ENCODE results near the gene CCDC28A. TPM values are rescaled to one million over a fixed set of nuclear protein-coding genes. Genes with fewer than 3 reads are reported as not detected.
"Not testable (repeated sequence)": the region's sequence is repeated elsewhere in the genome, so short reads cannot be mapped to it uniquely, and the experiment has no call there.

CCDC28A gene
- total RNA-seq = 10 to 100 TPM; 14.8 to 16.8 TPM

DNA sequence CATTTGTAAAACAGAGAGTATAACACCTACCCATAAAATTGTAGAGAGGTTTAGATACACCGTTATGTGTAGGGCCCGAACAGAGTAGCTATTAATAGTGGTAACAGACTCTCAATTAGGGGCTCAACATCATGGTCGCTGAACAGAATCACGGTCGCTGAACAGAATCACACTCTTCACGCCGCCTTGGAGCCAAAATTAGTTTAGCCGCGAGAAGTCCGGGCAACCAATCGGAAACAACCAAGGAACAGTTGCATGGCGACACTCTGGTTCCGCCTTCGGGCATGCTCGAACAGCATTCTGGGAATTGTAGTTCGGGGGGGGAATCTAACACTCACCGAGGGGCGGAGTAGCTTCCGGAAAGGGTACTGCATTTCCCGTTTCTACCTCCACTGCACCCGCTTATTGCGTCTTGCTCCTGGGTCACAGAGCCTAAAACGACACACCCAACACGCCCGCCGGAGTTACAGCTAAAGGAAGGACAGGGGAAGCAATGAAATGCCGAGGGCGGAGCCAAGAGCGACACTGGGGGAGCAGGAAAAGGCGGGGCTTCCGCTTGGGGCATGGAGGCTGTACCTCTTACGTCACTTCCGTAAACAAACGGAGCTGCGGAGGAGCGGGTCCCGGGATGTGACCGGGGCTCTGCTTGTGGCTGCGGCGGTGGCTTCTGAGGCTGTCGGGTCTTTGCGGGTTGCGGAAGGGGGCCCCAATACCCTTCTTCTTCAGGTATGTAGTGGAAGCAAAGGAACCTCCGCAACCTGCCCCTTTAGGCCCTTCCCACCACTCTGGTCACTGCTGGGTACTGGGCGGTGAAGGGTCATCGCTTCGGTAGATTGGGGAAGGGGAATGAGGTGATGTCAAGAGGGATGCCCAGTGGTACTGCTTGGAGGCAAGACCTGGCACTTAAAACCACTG is at the start of gene CCDC28A:
CCDC28A (plus strand) TSS at position 593 of the 915 bp plus-strand sequence. CDS start 2,352 bp downstream, outside the sequence.
- Mint-ChIP-seq H3K36me3 (ENCODE audit: low read depth) (peaks cover 3% of the 10 kb centered on the region), H3K4me3 (peak within 1 kb of the TSS; percentile 84), H3K4me1 (peaks cover 31% of the 10 kb centered on the region), H3K27ac (peak within 1 kb of the TSS; percentile 98), H3K27me3 (no peaks in the 10 kb centered on the region), H3K9me3 (ENCODE audit: low read depth) (no peaks in the 10 kb centered on the region)
- intact Hi-C loops (cut with DNase I, micrococcal nuclease) = loop anchor here (1.0 to 5.0 kb wide), 11 partner anchors 81 to 1951 kb away; partner anchors contain the start of genes ABRACL (in 1 of the 2), ARFGEF3 (in 1 of the 2), CITED2 (in 1 of the 2) and HEBP2 (in 1 of the 2)
- POLR2A ChIA-PET = interaction anchor here (0.6 to 1.4 kb wide), 5 partner anchors 33 to 1092 kb away, joined by 3 to 5 read pairs (median 4); partner anchors contain the start of gene CITED2
- peak; percentile 95 for DNase-seq
- CTCF ChIA-PET = interaction anchor here (0.6 to 2.4 kb wide), 9 partner anchors 9 to 591 kb away, joined by 3 to 12 read pairs (median 3); no protein-coding TSS in a partner anchor
- peak; percentile 91 for ATAC-seq

DNA sequence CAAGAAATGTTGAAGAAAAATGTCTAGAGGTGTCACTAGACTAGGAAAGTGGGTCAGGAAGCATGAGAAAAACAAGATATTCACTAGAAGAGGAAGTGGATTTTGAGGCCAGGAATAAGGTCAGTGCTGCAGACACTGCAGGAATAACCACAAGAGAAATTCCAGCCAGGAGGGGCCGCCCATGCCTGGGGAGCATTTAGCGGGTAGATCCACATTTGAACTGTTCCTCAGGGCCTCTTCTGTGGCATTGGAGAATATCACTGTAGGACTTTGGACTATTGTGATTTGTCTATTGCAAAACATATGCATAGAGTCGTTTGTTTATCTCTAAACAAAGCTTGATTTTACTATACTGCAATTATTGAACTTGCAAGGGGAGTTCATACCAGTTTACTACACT is 49.6 kb upstream of the CCDC28A start:
- H3K27me3 Mint-ChIP-seq = no peaks in the 10 kb centered on the region
- H3K4me1 Mint-ChIP-seq = no peaks in the 10 kb centered on the region
- no peak overlapping the region for H3K4me3 Mint-ChIP-seq
- DNase-seq = no peak
- POLR2A ChIA-PET = no interaction called here
- intact Hi-C loops (cut with DNase I, micrococcal nuclease) = no loop called here
- H3K36me3 Mint-ChIP-seq (ENCODE audit: low read depth) = no peaks in the 10 kb centered on the region
- CTCF ChIA-PET = no interaction called here
- no peaks in the 10 kb centered on the region for H3K9me3 Mint-ChIP-seq (ENCODE audit: low read depth)
- H3K27ac Mint-ChIP-seq = no peak overlapping the region
- ATAC-seq = no peak

DNA sequence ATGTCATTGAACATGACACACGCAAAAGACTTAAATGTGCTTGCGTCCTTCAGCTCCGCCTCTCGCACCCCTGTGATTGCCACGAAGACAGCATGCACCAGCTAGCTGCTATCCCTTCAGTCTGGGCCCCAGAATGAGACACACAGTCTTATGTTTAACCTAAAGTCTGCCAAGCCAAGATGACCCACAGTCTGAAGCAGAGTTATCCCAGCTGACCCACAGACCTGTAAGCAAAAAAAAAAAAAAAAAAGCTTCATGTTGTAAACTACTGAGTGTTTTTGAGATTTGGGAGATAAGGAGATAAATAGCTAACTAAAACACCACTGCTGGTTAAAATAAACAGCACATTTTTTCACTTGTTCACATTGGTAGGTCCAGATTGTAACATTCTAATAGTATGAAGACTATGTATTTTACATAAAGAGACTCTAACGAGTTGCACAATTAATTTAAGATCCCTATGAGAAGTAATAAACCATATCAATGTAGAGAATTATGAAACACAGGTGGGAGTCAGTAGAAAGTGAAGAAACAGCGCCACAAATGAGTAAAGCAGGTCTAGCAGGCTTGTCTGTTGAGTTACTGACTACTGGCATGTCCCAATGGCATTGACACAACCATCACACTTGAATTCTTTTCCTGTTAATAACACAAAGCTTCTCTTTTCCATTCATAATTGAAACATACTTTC is 47.4 kb upstream of the CCDC28A start:
- intact Hi-C loops (cut with DNase I, micrococcal nuclease) = no loop called here
- no peak overlapping the region for H3K4me3 Mint-ChIP-seq
- ATAC-seq (no peak), DNase-seq (no peak)
- ChIA-PET POLR2A (no interaction called here), CTCF (interaction anchor here (0.6 to 0.9 kb wide), 4 partner anchors 11 to 933 kb away, joined by 3 read pairs; no protein-coding TSS in a partner anchor)
- no peaks in the 10 kb centered on the region for H3K27me3 Mint-ChIP-seq
- H3K9me3 Mint-ChIP-seq (ENCODE audit: low read depth) = no peaks in the 10 kb centered on the region
- no peak overlapping the region for H3K27ac Mint-ChIP-seq
- no peaks in the 10 kb centered on the region for H3K36me3 Mint-ChIP-seq (ENCODE audit: low read depth)
- no peaks in the 10 kb centered on the region for H3K4me1 Mint-ChIP-seq

DNA sequence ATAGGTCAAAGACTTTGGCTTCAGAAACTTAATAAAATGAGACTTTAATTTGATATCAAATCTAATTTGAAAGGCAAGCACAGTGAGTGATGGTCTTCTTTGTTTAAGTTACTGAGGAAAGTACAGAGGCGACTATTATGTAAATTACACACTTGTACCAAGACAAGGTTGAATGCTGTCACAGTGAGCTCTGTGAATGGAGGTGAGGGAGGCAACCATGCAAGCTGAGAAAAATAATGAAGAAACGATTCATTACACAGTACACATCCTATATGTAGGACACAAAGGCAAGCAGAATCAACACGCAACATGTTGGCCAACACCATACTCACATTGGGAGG is 46.8 kb upstream of the CCDC28A start:
- CTCF ChIA-PET = interaction anchor here (0.6 to 0.9 kb wide), 2 partner anchors 11 to 23 kb away, joined by 3 read pairs; no protein-coding TSS in a partner anchor
- Mint-ChIP-seq H3K4me1 (no peaks in the 10 kb centered on the region), H3K27me3 (no peaks in the 10 kb centered on the region), H3K9me3 (ENCODE audit: low read depth) (no peaks in the 10 kb centered on the region), H3K27ac (no peak overlapping the region), H3K4me3 (no peak overlapping the region), H3K36me3 (ENCODE audit: low read depth) (no peaks in the 10 kb centered on the region)
- no peak for DNase-seq
- intact Hi-C loops (cut with DNase I, micrococcal nuclease) = no loop called here
- no peak for ATAC-seq
- POLR2A ChIA-PET = no interaction called here

DNA sequence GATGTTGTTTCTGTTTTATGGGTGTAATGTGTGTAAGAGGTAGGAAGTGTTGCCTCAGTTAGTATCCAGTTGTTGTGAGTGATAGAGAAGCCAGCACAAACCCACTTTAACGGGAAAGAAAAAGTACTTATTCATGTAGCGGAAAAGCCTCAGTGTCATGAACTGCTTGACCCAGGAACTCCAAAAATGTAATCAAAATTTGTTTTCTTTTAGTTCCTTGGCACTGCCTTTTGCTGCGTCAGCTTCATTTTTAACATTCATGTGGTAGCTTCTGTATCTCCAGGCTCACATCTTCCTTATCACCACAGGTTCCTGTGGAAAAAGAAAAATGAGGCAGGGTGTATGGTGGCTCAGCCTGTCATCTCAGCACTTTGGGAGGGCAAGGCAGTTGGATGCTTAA is 46.4 kb upstream of the CCDC28A start:
- DNase-seq (no peak), ATAC-seq (no peak)
- no peaks in the 10 kb centered on the region for H3K9me3 Mint-ChIP-seq (ENCODE audit: low read depth)
- POLR2A ChIA-PET = no interaction called here
- CTCF ChIA-PET = interaction anchor here (0.5 to 0.9 kb wide), 2 partner anchors 10 to 498 kb away, joined by 3 read pairs; no protein-coding TSS in a partner anchor
- no peak overlapping the region for H3K4me3 Mint-ChIP-seq
- no peaks in the 10 kb centered on the region for H3K4me1 Mint-ChIP-seq
- intact Hi-C loops (cut with DNase I, micrococcal nuclease) = no loop called here
- no peaks in the 10 kb centered on the region for H3K36me3 Mint-ChIP-seq (ENCODE audit: low read depth)
- no peaks in the 10 kb centered on the region for H3K27me3 Mint-ChIP-seq
- no peak overlapping the region for H3K27ac Mint-ChIP-seq

DNA sequence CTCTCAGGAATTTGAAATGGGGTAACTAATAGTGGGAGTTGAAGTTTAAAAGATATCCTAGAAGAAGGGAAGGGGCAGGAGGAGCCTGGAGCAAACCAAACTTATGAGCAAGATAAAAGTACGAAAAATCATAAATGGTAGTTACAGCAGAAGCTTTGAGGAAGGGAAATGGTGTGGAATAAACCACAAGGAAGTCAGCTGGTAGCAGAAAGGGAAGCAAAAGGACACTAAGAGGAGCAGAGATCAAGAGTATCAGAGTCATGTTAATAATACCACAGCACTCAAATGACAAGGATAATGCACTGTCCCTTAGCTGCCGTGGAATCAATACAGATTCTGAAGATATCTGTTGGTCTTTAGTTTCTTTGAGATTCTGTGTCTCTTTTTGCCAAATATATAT is 44.9 kb upstream of the CCDC28A start:
- H3K36me3 Mint-ChIP-seq (ENCODE audit: low read depth) = no peaks in the 10 kb centered on the region
- CTCF ChIA-PET = no interaction called here
- H3K27me3 Mint-ChIP-seq = no peaks in the 10 kb centered on the region
- intact Hi-C loops (cut with DNase I, micrococcal nuclease) = no loop called here
- DNase-seq (no peak), ATAC-seq (no peak)
- H3K27ac Mint-ChIP-seq = no peak overlapping the region
- no peaks in the 10 kb centered on the region for H3K4me1 Mint-ChIP-seq
- POLR2A ChIA-PET = no interaction called here
- H3K4me3 Mint-ChIP-seq = no peak overlapping the region
- H3K9me3 Mint-ChIP-seq (ENCODE audit: low read depth) = no peaks in the 10 kb centered on the region

DNA sequence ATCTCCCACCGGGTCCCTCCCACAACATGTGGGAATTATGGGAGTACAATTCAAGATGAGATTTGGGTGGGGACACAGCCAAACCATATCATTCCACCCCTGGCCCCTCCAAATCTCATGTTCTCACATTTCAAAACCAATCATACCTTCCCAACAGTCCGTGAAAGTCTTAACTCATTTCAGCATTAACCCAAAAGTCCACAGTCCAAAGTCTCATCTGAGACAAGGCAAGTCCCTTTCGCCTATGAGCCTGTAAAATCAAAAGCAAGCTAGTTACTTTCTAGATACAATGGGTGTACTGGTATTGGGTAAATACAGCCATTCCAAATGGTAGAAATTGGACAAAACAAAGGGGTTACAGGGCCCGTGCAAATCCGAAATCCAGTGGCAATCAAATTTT is 43.5 kb upstream of the CCDC28A start:
- CTCF ChIA-PET; intact Hi-C loops (cut with DNase I, micrococcal nuclease): not testable (repeated sequence)

DNA sequence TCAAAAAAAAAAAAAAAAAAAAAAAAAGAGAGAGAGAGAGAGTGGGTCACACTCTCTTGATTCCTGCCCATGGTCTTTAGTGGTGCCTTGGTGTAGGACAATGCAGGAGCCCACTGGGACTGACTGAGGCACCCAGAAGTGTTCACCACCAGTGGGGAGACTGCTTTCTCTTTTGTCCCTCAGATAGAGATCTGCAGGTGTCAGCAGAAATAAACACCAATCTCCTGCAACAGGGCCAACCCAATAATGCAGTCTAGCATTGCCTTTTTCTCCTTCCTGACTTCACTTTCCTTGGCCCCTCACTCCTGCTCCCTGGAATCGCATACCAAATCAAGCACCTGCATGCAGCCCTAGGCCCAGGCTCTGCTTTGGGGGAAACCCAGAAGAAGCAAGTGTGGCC is 39.0 kb upstream of the CCDC28A start:
- no peak overlapping the region for H3K27ac Mint-ChIP-seq
- H3K4me3 Mint-ChIP-seq = no peak overlapping the region
- H3K9me3 Mint-ChIP-seq (ENCODE audit: low read depth) = peaks cover 6% of the 10 kb centered on the region
- DNase-seq (no peak), ATAC-seq (no peak)
- ChIA-PET CTCF (interaction anchor here (0.7 kb wide), 1 partner anchor 31 kb away, joined by 3 read pairs; no protein-coding TSS in a partner anchor), POLR2A (no interaction called here)
- H3K36me3 Mint-ChIP-seq (ENCODE audit: low read depth) = no peaks in the 10 kb centered on the region
- intact Hi-C loops (cut with DNase I, micrococcal nuclease) = no loop called here
- no peaks in the 10 kb centered on the region for H3K27me3 Mint-ChIP-seq
- H3K4me1 Mint-ChIP-seq = no peaks in the 10 kb centered on the region

More for the DNA sequence above, 43.5 kb upstream of the CCDC28A start:
- H3K9me3 Mint-ChIP-seq (ENCODE audit: low read depth); H3K4me1 Mint-ChIP-seq; H3K27ac Mint-ChIP-seq; ATAC-seq; POLR2A ChIA-PET; H3K27me3 Mint-ChIP-seq; H3K36me3 Mint-ChIP-seq (ENCODE audit: low read depth); H3K4me3 Mint-ChIP-seq; DNase-seq: not testable (repeated sequence)

DNA sequence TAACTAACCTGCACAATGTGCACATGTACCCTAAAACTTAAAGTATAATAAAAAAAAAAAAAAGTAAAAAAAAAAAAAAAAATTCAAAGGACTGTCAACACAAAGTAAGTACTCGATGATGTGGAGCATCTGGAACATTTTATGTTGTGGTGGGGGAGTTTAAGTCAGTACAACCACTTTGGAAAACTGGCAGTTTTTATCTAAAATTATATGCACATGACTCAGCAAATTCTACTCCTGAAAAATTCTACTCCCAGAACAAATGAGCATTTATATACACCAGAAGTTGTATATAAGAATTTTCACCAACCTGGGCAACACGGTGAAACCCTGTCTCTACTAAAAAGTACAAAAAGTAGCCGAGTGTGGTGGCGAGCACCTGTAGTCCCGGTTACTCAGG is 36.9 kb upstream of the CCDC28A start:
- DNase-seq (no peak), ATAC-seq (no peak)
- CTCF ChIA-PET = interaction anchor here (1.2 kb wide), 1 partner anchor 10 kb away, joined by 3 read pairs; no protein-coding TSS in a partner anchor
- Mint-ChIP-seq H3K4me3 (no peak overlapping the region), H3K27ac (no peak overlapping the region), H3K9me3 (ENCODE audit: low read depth) (peaks cover 6% of the 10 kb centered on the region), H3K4me1 (no peaks in the 10 kb centered on the region), H3K36me3 (ENCODE audit: low read depth) (no peaks in the 10 kb centered on the region), H3K27me3 (no peaks in the 10 kb centered on the region)
- POLR2A ChIA-PET = no interaction called here
- intact Hi-C loops (cut with DNase I, micrococcal nuclease) = no loop called here

DNA sequence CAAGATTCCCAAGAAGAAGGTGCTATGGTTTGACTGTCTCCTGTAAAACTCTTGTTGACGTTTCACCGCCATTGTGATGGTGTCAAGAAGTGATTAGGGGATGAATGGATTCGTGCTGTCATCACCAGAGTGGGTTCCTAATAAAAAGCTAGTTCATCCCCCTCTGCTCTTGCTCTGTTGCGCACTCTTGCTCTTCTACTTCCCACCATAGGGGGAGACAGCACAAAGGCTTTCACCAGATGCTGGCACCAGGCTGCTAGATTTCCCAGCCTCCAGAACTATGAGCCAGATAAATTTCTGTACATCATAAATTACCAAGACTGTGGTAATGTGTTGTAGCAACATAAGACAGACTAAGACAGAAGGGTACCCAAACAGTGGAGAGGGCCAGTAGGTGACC is 21.6 kb upstream of the CCDC28A start:
- no peaks in the 10 kb centered on the region for H3K9me3 Mint-ChIP-seq (ENCODE audit: low read depth)
- no peaks in the 10 kb centered on the region for H3K36me3 Mint-ChIP-seq (ENCODE audit: low read depth)
- no peak for ATAC-seq
- ChIA-PET CTCF (interaction anchor here (0.9 kb wide), 1 partner anchor 313 kb away, joined by 3 read pairs; no protein-coding TSS in a partner anchor), POLR2A (no interaction called here)
- no peaks in the 10 kb centered on the region for H3K4me1 Mint-ChIP-seq
- no peak for DNase-seq
- no peak overlapping the region for H3K27ac Mint-ChIP-seq
- H3K27me3 Mint-ChIP-seq = no peaks in the 10 kb centered on the region
- no peak overlapping the region for H3K4me3 Mint-ChIP-seq
- intact Hi-C loops (cut with DNase I, micrococcal nuclease) = no loop called here

DNA sequence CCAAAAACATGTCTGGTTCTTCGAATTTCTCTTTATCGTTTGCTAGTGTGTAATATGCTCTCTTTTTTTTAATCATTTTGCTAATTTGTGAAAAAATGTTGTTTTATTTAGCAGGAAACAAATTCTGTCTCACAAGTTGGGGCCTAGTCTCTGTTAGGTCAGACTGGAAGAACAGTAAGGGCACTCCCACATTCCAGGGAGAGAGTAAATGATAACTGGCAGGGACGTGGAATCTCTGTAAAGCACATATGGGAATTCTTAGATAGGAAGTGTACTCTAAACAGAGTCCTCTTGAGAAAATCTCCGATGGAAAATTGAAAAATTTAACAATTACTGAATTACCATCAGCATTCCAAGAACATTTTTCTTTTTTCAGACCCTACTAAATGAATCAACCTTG is 16.4 kb upstream of the CCDC28A start:
- POLR2A ChIA-PET = no interaction called here
- Mint-ChIP-seq H3K4me3 (no peak overlapping the region), H3K27me3 (no peaks in the 10 kb centered on the region), H3K36me3 (ENCODE audit: low read depth) (no peaks in the 10 kb centered on the region), H3K4me1 (no peaks in the 10 kb centered on the region), H3K9me3 (ENCODE audit: low read depth) (no peaks in the 10 kb centered on the region), H3K27ac (no peak overlapping the region)
- intact Hi-C loops (cut with DNase I, micrococcal nuclease) = no loop called here
- no peak for ATAC-seq
- no peak for DNase-seq
- CTCF ChIA-PET = no interaction called here

All from activated CD4-positive, alpha-beta T cell treated with anti-CD3 and anti-CD28 coated beads for 36 hours (primary cell).